Suppressor macrophage (primary cell): Measurements from ENCODE around the gene PDLIM5.
"Not testable (repeated sequence)": the region's sequence is repeated elsewhere in the genome, so short reads cannot be mapped to it uniquely, and the experiment has no call there.

Experiments used
- DNase-seq, 4 experiments: peaks; one replicate each; pipeline ENCODE4 v3.0.0-alpha.2; 2020 to 2022

PDLIM5 gene

DNA sequence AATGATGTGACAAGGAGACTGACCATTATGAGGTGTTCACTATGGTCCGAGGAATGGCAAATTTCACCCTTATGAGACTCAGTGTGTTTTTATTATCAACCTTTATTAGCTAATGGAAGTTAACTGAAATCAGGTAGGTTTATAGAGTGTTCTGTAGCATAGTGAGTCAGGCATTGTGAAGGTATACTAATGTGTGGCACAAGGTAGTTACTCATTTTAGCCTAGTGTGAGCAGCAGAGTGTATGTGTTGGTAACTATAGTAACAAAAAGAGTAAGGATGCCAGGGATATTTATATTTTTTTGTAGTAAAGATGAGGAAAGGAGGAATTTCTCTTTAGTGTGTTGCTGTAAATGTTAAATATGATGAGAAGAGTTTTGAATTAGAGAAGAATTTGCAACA lies 12.0 kb downstream of the PDLIM5 start:
- DNase-seq, result no peak

DNA sequence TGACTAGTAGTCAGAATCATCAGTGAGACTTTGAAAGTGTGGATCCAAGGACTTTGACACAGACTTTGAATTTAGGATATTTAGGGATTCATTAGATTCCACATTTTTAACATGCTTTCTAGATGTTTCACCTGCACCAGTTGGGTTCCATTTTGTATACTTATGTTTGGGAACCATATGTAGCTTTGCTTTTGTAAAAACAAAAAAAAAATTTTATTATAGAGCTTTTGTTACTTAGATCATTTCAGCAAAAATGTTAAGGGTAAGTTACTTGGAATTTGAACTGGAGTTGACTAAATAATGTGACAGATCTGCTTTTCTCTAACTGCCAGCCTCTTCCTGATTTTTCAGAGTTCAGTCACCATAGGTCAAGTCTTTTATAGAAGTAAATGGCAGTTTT lies 14.6 kb downstream of the PDLIM5 start:
- DNase-seq, result no peak

DNA sequence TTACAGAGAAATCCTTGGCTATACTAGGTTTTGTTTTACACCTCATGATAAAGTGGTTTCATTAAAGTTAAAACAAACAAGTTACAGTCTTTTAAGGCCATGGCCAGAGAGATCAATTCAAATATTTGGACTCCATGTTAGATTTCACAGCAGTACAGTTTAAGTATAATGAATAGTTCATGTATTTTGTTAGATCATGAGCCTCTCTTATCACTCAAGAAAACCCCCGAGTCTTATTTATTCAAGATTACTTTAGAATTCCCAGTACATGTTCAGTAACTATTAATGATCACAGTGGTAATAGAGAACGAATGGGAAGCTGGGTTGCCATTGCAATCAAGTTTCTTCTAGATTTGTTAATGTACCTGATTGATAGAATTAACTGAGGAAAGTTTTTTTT lies 15.2 kb downstream of the PDLIM5 start:
- no peak for DNase-seq

DNA sequence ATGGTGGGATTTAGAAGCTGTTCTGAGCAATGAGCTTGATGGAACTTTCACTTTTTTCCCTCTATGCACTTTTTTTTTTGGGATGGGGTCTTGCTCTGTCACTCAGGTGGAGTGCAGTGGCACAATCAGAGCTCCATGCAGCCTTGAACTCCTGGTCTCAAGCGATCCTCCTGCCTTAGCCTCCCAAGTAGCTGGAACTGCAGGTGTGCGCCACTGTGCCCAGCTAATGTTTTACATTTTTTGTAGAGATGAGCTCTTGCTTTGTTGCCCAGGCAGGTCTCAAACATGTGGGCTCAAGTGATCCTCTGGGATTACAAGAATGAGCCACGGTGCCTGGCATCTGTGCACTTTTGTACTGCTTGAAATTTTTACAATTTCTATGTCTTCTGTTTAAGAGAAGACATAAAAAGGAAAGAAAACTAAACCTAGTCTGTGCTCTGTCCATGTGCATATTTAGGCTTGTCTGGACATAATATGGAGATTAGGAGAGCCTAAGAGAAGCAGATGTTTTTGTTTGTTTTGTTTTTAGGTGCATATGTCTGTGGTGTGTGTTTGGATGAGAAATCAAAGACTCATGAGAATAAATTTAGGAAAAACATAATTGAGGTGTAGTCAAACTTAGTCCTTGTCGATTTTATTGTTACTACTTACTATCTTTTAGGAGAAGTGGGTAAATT lies 16.5 kb downstream of the PDLIM5 start:
- no peak for DNase-seq

DNA sequence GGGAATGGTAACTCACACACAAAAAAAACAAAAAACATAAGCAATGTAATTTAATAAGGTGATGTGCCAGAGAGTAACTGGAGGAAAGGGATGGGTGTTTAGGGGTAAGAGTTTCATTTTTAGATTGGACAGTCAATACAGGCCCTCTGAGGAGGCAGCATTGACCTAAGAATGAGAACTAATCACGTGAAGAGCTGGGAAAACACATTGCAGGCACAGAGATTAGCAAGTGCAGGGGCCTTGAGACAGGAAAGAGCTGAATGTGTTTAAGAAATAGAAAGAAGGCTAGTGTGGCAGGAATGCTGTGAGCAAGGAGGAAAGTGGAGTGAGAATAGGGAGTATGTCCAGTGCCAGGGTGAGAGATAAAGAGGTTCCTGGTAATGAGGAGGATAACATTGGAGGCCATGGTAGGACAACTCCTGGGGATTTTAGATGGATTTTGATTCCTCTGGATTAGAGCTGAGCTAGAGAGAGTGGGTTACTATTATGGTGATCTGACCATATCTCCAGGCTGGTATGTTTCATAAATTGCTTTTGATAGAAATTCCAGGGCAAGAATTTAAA lies 17.6 kb downstream of the PDLIM5 start:
- no peak for DNase-seq

DNA sequence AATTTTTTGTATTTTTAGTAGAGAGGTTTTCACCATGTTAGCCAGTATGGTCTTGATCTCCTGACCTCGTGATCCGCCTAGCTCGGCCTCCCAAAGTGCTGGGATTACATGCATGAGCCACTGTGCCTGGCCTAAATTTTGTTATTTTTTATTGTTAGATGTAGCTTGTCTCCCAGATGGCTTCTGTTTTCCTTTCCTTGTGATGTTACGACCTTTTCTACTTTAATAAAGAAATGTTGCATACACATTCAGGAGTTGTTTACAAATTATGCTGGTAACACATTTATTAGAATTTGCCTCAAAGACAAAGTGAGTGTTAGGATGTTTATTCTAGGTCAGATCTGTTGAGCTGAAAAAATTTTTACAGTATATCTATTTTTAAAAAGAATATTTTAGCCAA lies 18.4 kb downstream of the PDLIM5 start:
- no peak for DNase-seq

DNA sequence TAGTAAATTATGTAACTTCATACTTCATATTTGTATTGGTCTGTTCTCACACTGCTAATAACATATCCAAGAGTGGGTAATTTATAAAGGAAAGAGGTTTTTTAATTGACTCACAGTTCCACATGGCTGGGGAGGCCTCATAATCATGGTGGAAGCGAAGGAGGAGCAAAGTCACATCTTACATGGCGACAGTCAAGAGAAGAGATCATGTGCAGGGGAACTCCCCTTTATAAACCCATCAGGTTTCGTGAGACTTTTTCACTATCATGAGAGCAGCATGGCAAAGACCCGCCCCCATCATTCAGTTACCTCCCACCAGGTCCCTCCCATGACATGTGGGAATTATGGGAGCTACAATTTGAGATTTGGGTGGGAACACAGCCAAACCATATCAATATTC lies 19.0 kb downstream of the PDLIM5 start:
- DNase-seq, result not testable (repeated sequence)

DNA sequence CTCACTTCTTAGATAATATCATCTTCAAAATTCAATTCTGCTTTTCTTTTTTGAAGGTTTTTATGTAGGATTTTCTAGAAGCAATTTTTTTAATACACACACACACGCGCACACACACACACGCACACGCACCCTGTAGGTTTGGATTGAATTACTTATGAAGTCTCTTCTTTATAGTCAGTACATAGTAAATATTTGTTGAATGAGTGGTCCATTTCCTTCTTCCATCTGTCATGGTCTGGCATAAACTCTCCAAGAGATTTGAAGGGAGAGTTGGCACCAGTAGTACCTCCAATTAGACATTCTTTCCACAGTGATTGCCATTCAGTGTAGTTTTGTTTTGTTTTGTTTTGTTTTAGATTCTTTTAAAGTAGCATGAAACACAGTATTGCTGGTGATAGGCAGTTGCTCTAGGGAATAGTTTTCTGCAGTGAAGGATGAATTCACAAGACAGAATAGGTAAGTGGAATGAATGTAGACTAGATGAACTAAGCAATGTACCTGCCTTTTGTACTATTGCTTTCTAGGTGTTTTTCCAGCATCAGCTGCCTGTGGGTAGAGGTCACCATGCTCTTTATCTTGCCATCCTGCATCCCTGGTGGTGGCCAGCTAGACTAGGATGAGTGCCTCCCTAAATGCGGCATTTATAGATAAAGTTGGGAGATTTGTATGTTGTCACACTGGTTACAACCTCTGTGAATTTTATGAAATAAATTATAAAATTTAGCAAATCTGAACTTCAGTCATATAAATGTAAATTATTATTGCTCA lies 20.5 kb downstream of the PDLIM5 start:
- no peak for DNase-seq

DNA sequence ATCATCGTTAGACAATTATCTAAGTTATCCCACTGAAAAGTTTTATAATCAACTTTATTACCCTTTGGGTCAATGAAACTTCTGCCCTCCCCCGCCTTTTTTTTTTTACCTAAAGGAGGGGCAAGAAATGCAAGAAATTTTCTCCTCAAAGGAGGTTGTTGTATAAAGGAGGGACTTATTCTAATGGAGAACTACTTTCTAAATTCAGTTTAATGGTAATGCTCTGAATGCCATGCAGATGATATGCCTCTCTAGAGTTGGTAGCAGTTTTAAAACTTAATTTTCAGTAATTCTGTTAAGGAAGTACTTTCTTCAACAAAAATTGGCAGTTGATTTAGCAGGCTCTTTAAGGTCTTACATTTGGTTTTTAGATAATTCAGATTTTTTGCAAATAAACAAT lies 23.3 kb downstream of the PDLIM5 start:
- no peak for DNase-seq

DNA sequence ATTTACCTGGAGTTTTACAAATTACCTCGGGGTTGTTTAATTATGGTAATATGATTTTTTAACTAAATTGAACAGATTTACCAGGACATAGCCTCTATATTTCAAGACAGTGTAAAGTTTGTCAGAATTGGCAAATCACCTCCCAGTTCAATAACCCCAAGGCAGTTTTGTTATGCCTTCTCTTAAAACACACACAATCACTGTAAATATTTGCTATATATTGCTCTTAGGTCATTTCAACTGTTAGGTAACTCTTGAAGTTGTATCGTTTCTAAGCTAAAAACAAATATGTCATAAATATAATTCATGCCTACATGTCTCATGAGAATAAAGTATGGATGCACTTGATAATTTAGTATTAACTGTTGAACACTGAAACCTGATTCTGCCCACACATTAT lies 24.1 kb downstream of the PDLIM5 start:
- DNase-seq, result no peak

DNA sequence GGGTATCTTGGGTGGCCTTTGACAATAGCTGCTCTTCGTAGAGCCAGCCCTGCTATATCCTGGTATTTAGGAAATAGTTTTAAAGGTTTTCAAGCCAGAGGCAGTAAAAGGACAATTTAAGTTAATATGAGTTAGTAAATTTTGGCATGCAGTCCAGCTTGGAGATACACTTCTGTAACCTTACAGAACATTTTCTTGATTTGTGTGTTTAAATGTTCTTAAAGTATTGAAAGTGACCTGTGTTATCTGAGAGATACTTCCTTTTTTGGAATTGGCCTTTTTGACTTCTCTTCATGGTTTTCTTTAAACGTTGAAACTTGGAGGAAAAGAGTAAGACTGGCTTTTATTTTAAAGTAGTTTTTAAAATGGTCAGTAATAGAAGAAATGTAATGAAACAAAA lies 25.5 kb downstream of the PDLIM5 start:
- no peak for DNase-seq

DNA sequence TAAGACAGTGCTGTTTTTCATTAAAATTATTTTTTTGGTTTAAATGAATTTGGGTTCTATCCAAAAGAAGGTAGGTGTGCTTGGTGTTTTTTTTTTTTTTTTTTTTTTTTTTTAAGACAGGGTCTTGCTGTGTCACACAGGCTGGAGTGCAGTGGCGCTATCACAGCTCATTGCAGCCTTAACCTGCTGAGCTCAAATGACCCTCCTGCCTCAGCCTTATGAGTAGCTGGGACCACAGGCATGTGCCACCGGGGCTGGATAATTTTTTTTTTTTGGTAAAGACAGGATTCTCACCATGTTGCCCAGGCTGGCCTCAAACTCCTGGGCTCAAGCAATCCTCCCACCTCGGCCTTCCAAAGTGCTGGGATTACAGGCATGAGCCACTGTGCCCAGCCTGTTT lies 27.1 kb downstream of the PDLIM5 start:
- DNase-seq, result not testable (repeated sequence)

DNA sequence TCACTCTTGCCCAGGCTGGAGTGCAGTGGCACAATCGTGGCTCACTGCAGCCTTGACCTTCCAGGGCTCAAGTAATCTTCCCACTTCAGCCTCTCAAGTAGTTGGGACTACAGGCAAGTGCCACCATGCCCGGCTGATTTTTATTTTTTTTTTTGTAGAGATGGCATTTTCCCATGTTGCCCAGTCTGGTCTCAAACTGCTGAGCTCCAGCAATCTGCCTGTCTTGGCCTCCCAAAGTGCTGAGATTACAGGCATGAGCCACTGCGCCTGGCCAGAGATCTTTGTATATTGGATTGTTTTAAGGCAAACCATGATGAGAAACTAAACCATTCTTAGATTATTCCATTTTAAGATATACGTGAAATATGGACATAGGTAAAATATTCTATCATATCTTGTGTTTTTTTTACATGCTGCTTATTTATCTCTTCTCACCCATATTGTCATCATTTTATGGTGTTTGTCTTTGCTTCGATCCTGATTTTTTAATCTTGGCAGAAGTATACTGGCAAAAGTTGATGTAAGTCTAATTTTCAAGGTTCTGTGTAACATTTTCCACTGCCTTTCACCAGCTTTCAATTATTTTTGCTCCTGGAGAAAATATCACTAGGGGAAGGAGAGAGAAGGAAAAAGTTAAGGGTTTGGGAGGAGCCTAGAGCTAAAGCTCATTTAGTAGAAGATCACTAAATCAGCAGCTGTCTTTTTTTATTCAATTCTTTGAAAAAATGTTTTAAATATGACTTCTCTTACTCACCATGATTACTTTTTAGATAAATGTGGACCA lies 27.8 kb downstream of the PDLIM5 start:
- no peak for DNase-seq

DNA sequence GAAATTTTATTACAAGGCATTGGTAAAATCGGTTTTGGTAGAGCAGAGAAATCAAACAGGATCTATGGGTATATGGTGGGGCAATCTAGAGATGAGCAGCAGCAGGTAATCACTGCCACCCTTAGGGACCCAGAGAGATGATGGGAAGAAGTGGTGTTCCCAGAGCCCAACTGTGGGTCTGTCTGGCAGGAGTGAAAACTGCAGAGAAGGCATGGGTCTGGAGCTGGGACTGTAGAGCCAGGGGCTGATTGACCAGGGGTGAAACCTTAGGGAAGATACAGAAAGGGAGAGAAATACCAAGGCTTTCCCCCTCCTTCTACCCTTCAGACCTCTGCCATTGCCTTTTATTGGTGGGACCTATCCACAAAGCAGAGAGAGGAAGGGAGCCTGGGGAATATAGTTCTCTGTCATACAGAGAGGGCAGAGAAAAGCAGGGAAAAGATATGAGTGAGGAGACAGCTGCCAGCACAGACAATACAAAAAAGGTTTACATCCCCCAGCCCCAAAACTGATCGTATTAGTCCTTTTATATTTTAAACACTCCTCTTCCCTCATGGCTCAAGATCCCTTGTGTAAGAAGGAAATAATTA lies 28.7 kb downstream of the PDLIM5 start:
- no peak for DNase-seq

DNA sequence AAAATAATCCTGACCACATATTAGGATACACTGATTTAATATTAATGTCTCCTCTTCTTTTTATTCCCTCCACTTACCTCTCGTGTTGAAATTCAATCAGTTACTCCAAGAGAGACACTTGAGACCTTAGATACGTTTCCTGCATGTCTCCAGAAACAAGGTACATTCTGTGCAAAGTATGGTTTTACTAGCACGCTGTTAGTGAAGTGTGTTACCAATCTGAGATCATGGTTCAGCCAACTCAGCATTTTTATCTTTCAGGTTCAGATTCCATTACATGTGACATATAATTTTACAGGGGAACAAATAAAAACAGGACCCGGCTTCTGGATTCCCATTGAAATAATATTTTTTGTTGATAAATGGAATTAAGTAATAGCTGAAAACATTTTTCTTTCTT lies 32.2 kb downstream of the PDLIM5 start:
- DNase-seq, result no peak

DNA sequence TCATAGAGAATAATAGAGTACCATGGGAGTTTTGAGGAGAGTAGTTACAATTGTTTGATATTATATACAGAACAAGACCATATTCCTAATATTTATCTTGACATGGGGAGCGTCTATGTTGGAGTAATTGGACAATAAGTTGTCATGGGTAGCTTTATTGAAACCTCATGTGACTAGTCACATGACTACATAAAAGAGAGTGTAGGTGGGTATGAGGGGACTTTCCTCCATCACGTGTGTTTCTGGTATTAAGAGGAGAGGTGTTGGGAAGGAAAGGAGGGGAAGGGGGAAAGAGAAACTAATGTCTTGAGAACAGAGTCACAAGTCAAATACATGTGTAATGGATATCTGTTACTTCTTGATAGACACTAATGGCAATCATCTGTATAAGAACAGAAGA lies 33.1 kb downstream of the PDLIM5 start:
- DNase-seq, result no peak

DNA sequence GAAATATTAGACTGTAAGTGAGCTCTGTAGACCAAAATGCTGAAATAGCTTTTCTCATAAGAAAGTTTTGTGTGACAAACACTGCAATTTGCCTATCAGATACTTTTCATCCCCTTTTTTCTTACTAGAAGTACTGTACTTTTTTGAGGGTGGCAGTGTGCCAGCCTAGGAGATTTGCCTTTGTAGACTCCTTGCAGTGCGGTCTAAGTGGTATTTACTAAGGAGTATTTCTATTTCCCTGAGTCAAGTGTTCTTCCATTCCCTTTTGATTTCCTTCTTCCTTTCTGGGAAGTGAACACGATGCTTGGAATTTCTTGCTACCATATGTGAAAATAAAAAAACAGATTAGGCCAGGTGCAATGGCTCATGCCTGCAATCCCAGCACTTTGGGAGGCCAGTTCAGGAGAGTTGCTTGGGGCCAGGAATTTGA lies 34.6 kb downstream of the PDLIM5 start:
- no peak for DNase-seq

DNA sequence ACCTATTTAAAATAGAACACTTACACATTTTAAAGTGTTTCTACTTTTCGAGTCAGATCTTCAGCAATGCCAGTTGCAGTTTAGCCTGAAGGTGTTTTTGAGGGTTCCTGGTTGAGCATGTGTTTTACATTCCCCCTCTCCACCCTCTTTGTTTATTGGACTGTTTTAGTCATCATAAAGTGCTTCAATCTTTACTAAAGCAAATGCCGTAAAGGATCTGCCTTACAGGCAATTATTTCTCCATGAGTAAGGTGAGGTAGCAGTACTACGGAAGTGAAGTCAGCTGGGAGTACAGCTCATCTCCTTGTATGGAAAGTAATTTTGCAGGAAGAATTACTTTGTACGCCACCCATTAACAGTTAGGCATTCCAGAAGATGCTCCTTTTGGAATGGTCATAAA lies 36.9 kb downstream of the PDLIM5 start:
- DNase-seq, result no peak

DNA sequence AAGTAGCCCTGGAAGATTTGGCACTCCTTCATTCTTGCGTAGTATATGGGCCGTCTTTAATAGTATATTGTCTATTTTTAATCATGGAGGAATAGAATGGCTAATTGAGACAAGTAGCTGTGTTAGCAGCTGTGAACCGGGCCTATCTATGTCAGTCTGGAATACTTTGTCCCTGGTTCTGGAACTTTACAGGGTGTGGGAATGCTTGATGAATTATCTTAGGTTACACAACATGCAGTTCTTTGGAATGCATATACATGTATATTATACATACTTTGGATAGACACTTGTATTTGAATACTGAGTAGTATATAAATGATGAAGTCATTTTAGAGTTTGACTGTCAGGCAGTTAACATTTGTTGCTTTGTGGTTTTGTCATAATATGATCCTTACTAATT lies 37.4 kb downstream of the PDLIM5 start:
- no peak for DNase-seq

DNA sequence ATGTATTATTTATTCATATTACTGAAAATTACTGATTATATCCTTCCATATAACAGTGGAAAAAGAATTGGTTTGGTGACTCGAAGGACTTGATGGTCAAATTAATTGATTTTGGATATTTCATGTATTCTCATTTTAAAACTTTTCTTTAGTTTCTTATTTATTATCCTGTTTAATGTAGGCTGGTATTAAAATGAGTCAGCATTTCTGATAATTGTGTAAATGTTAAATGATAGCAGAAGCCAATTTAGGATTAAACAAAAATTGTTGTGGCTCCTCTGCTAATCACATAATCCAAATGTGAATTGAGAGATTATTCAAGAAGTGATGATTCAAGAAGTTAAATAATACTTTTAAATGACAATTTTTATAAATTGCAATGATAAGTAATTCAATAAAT lies 38.7 kb downstream of the PDLIM5 start:
- no peak for DNase-seq

DNA sequence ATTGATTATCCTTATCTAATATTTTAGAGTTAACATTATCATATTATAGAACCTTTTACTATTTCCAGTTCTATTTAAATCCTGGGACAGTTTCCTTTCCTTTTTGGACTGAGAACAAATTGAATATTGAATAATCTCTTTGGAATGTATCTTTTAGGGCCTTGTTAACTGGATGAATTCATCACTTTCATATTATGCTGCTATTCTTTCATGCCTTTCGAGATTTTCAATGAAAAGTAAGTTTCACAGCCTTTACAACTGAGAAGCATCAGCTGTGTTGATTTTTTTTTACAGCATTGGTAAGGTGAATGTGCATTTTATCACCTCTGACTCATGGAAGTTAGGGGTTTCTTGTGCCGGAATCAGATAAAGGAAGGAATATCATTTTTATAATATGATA lies 39.6 kb downstream of the PDLIM5 start:
- DNase-seq, result no peak

DNA sequence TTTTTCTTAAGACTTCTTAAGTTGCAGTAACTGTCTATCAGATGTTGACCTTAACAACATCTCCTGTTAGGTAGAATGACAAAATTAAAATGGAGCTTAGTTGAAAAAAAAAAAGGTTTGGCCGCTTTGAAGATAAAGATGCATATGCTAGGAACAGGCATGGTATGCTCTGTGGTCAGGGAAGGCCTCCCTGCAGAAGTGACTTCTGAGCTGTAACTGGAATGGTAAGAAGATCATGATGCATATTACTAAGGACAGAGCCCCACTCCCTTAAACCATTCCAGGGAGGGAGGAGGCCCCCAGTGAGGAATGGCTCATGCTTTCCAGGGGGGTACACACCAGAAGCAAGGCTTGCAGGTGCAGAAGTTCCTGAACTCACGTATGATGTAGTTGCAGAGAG lies 43.7 kb downstream of the PDLIM5 start:
- no peak for DNase-seq

DNA sequence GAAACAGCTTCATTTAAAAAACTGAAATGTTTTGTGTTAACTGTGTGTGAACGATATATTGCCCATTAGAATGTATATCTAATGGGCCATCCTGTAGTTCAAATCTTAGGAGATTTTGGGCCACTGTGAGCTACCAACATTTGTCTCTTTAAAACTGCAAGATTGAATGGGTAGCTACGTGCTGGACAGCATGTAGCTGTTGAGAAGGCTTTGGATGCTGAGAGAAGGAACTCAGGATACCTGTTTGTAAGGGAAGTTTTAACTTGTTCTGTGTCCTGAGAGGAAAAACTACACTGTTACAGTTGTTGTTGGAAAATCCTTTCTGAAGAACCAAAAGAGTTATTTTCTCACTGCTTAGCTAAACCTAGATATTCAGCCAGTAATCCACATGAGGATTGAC lies 45.9 kb downstream of the PDLIM5 start:
- no peak for DNase-seq
